HG03280 (cell line): ENCODE results near the gene XKRX.

Source experiments
- ATAC-seq: cut with Tn5 transposase; IDR thresholded peaks from one replicate; pipeline ENCODE4 v1.9.1; 2021; ENCODE audit warnings: mild to moderate bottlenecking, moderate library complexity; ENCODE audit not compliant: unreplicated experiment

Gene XKRX

GRCh38 chrX:100895365-100896075, 33.2 kb downstream of the XKRX start:
- ATAC-seq, result peak; percentile 65

- ATAC-seq, result no peak
Observed at GRCh38 chrX:100883654-100884053, 45.1 kb downstream of the XKRX start.

- no peak for ATAC-seq
Observed at GRCh38 chrX:100880368-100880767, 48.3 kb downstream of the XKRX start.

GRCh38 chrX:100874325-100874724, 54.4 kb downstream of the XKRX start, which contains the start of gene NOX1:
Gene NOX1, minus strand, starts transcription at chrX:100874359. Its CDS starts 220 bp downstream, at chrX:100874139.
- no peak for ATAC-seq

DNA sequence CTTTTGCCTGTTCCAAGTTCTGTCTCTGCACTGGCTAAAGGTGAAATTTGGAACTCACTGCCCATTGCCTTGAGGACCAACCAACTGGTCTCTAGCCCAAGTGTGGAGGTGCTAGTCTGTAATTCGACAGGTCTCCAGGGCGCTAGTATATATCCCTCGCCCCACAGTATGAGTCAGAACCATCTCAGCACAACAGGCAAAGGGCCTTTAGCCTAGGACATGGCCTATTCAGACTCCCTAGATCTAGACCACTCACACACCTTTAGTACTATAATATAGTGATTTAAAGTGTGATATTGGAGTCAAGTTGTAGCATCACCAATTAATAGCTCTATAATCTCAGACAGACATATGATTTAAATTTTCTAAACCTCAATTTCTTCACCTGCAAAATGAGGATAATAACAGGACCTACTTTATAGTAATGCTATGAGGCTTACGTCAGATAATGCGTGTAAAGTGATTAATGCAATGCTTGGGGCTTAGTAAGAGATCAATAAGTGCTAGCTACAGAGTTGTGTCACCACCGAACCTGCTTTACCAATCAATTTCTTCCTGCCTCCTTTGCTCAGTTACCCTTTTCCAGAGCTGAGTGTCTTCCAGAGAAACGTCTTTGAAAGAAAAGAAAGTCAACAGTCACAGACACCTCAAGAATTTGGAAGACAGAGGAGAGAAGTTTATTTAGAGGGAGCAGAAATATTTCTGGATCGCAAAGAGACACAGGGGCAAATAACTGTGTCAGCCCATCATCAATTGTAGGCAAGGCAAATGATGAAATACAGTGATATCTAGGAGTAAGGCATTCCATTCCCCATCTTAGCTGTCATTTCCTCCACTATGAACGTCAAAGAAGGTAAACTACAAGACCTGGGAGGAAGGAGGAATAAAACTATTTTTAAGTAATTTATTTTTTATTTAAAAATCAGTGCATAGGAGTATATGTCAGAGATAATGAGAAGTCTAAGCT, 56.8 kb downstream of the XKRX start:
- ATAC-seq, result no peak

DNA sequence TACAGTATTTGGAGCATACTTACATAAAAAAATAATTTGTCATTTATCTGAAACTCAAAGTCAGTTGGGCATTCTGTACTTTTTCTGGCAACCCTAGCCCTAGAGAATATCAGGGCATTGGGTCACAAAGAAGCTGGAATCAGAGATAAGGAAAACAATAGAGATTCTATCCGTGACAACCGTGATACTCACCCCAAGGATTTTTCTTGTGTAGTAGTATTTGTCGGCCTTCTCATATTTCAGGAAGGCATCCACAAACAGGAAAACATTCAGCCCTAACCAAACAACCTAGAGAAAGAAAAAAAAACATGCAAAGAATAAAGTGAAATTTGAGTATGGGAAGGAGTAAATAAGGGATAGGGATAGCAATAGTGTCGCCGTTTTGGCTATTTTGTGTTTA, 58.2 kb downstream of the XKRX start:
- no peak for ATAC-seq

GRCh38 chrX:100868273-100868672, 60.4 kb downstream of the XKRX start:
- no peak for ATAC-seq

DNA sequence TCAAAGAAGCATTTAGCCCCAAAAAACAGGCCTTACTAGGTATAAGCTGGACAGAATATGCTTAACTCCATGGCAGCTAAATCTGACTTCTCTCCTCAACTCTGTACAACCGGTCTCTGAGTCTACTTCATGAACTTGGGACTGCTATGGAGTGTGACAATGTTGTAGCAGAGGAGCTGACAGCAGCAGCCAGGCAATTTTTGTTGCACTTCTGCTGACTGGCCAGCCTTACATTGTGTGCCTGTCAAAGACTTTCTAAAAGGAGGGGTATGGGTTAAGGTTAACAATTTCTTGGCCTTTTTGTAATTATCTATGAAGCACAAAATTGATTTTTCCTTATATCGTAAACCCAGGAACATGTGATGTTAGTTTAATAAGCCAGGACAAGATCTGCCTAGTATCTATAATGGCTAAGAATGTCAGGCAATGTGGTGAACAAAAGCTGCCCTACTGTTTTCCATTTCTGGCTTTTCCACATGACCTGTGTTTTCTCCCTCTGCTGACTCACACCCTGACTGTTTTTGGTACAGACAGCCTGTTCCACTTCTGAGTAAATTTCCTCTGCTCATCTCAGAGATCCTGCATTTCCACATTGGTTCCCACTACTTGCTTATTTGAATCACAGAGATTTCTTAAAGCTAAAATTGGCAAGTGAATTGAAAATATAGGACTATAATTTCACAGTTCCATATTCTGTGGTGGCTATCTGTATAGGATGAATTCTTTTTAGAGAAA, 63.9 kb downstream of the XKRX start:
- no peak for ATAC-seq
